Metanephros (tissue), 2 donors: ENCODE results near the gene FOXK1. TPM values are rescaled to one million over a fixed set of nuclear protein-coding genes. Genes with fewer than 3 reads are reported as not detected.

Source experiments
- small RNA-seq: library from RNA; depleted of rRNA; stranded (forward); fragments of <200 nt; gene quantifications from one replicate; pipeline ENCODE3, GENCODE V24; 2014; ENCODE audit warnings: low replicate concordance
- total RNA-seq: library from RNA; depleted of rRNA; stranded (reverse); fragments of >200 nt; gene quantifications from one replicate; pipeline ENCODE4 v1.2.3, GENCODE V29; 2014

The FOXK1 gene
- total RNA-seq, result 39.4 TPM

DNA sequence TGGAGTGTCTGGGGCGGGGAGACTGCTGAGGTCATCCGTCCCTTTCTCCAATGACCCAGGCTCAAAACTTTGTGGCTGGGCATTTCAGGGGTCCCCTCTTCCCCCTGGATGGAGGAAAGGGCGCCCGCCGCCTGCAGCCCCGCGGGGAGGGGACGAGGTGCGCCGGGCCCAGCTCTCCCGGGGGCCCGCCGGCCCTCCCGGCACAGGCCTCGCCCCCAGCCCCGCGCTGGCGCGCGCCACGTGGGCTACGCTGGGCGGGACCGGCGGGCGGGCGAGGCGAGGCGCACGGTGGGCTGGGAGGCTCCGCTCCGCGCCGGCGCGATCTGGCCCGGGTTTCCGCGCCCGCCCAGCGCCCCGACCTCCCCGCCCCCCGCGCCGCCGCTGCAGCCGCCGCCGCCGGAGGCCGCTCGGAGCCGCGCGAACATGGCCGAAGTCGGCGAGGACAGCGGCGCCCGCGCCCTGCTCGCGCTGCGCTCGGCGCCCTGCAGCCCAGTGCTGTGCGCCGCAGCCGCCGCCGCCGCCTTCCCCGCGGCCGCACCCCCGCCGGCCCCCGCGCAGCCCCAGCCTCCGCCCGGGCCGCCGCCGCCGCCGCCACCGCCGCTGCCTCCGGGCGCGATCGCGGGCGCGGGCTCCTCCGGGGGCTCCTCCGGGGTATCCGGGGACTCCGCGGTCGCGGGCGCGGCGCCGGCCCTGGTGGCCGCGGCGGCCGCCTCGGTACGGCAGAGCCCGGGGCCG lies at the start of gene FOXK1:
FOXK1 (plus strand) TSS at position 410 of the 735 bp plus-strand sequence; CDS start at position 424, 14 bp downstream.

DNA sequence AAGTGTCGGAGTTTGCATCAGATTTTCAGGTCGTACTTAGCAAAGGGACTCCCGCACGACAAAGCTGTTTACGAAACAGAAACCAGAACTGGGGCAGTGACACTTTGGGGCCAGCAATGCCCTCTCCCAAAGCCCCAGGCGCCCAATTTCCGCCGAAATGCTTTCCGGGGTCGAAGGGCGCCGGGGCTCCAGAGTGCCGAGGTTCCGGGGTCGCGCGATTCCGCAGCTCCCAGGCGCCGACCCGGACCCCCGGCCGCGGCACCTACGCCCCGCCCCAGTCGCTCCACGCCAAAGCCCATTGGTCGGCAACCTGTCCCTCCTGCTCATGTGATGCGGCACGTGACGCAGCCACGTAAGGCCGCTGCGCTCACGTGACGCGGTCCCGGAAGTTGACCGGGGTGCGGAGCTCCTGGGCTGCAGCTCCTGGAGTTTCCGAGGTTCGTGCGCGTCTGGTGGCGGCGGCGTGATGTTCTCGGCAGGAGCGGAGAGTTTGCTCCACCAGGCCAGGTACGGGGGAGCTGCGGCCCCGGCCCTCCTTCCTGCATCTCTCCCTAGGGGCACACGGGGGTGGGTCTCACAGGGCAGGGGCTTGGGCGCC lies 93.3 kb downstream of the FOXK1 start, which contains the start of gene AP5Z1:
AP5Z1 (plus strand) TSS at position 374 of the 598 bp plus-strand sequence; CDS start at position 467, 93 bp downstream.

Small RNA genes lying within 50 kb of the gene (small RNA-seq; reads per million reads assigned to genes)
- gene MIR4656 (not detected), gene RF00019 (not detected)

Other genes with a start within 250 kb of the FOXK1 start
- gene AP5Z1, start 93.3 kb downstream of the FOXK1 start, total RNA-seq, result 29.9 TPM
- 0.18 TPM for gene PAPOLB, start 179.7 kb downstream of the FOXK1 start, total RNA-seq
- gene RADIL, start 201.4 kb downstream of the FOXK1 start, total RNA-seq, result 2.5 TPM